ENCODE data around the gene IFRD2. TPM values are rescaled to one million over a fixed set of nuclear protein-coding genes. Genes with fewer than 3 reads are reported as not detected.

Gene IFRD2
- total and polyA plus RNA-seq, 2 of the 13 experiments (the other 11 are each of a cell fraction or from before 2014, with no cell fraction given), result 32.8 to 96.1 TPM

DNA sequence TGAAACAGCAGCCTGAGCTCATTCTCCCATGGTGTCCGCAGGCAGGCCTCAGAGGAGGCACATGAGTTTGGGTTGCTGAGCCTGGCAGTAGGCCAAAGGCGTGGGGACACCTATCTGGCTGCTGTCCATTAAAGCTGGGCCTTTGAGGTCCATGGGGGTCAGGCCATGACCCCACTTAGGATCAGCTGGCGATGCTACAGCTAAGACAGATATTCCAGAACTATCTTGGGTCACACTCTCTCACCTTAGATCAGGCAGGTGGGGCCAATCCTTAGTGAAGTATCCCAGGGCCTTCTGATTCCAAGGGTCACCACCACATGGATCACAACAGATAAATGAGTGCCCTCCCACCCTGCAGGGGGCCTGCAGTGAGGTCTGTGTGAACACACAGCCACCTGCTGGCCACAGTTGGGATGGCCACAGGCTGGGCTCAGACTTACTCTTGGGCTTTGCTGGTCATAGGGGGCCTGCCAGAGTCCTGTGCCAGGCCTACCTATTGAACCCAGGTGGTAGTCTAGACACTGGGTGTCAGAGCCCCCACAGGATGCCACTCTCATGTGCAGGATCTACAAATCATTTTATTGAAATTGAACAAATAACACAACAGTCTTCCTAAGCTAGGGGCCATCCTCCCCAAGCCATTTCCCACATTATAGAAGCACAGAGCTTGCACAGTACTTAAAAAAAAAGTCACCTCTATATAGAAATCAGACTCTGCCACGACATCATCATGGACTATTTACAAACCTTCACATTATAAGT is 32.3 kb upstream of the IFRD2 start (continued):
- TF ChIP-seq RAD51 (IDR thresholded peaks at IDR 0.05; ENCODE audit: borderline replicate concordance) (no peak), ZNF841 (CRISPR knock-in tag; IDR thresholded peaks at IDR 0.05; ENCODE audit: borderline replicate concordance) (no peak), MAZ (IDR thresholded peaks at IDR 0.05; ENCODE audit: borderline replicate concordance, low read depth, low read length) (peak; percentile 65; the same call in 1 of the 2 replicates), MAZ (CRISPR knock-in tag; IDR thresholded peaks at IDR 0.05; ENCODE audit: low read depth) (peak; percentile 70; the same call in 1 of the 2 replicates), MAF1 (CRISPR knock-in tag; IDR thresholded peaks at IDR 0.05; ENCODE audit: borderline replicate concordance) (no peak), ZNF34 (CRISPR knock-in tag; IDR thresholded peaks at IDR 0.05; ENCODE audit: borderline replicate concordance) (0 out of 2 replicates have a peak, but pooled peaks have one; percentile 50), TBX3 (IDR thresholded peaks at IDR 0.05; ENCODE audit: borderline replicate concordance) (no peak), MED8 (CRISPR knock-in tag; IDR thresholded peaks at IDR 0.05; ENCODE audit: insufficient replicate concordance) (no peak), FOXK2 (IDR thresholded peaks at IDR 0.05) (no peak), MIER3 (CRISPR knock-in tag; IDR thresholded peaks at IDR 0.05; ENCODE audit: borderline replicate concordance) (peak; percentile 21; the same call in 1 of the 2 replicates), TRIM24 (CRISPR knock-in tag; IDR thresholded peaks at IDR 0.05) (no peak), NAIF1 (CRISPR knock-in tag; IDR thresholded peaks at IDR 0.05; ENCODE audit: borderline replicate concordance) (no peak), YEATS2 (CRISPR knock-in tag; IDR thresholded peaks at IDR 0.05; ENCODE audit: borderline replicate concordance) (0 out of 2 replicates have a peak, but pooled peaks have one; percentile 19), SIN3B (IDR thresholded peaks at IDR 0.05; ENCODE audit: low read length) (no peak), ZNF432 (CRISPR knock-in tag; IDR thresholded peaks at IDR 0.05; ENCODE audit: borderline replicate concordance) (no peak), ZNF782 (CRISPR knock-in tag; IDR thresholded peaks at IDR 0.05; ENCODE audit: borderline replicate concordance) (peak; percentile 62; the same call in 1 of the 2 replicates), ZFY (CRISPR knock-in tag; IDR thresholded peaks at IDR 0.05) (peak; percentile 28; the same call in 1 of the 2 replicates)
- TF ChIP-seq, protein P1, sequence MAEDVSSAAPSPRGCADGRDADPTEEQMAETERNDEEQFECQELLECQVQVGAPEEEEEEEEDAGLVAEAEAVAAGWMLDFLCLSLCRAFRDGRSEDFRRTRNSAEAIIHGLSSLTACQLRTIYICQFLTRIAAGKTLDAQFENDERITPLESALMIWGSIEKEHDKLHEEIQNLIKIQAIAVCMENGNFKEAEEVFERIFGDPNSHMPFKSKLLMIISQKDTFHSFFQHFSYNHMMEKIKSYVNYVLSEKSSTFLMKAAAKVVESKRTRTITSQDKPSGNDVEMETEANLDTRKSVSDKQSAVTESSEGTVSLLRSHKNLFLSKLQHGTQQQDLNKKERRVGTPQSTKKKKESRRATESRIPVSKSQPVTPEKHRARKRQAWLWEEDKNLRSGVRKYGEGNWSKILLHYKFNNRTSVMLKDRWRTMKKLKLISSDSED (CRISPR knock-in tag; IDR thresholded peaks at IDR 0.05), result no peak
- TF ChIP-seq, protein P2, sequence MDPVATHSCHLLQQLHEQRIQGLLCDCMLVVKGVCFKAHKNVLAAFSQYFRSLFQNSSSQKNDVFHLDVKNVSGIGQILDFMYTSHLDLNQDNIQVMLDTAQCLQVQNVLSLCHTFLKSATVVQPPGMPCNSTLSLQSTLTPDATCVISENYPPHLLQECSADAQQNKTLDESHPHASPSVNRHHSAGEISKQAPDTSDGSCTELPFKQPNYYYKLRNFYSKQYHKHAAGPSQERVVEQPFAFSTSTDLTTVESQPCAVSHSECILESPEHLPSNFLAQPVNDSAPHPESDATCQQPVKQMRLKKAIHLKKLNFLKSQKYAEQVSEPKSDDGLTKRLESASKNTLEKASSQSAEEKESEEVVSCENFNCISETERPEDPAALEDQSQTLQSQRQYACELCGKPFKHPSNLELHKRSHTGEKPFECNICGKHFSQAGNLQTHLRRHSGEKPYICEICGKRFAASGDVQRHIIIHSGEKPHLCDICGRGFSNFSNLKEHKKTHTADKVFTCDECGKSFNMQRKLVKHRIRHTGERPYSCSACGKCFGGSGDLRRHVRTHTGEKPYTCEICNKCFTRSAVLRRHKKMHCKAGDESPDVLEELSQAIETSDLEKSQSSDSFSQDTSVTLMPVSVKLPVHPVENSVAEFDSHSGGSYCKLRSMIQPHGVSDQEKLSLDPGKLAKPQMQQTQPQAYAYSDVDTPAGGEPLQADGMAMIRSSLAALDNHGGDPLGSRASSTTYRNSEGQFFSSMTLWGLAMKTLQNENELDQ (CRISPR knock-in tag; IDR thresholded peaks at IDR 0.05; ENCODE audit: borderline replicate concordance), result no peak
- TF ChIP-seq, protein P3, sequence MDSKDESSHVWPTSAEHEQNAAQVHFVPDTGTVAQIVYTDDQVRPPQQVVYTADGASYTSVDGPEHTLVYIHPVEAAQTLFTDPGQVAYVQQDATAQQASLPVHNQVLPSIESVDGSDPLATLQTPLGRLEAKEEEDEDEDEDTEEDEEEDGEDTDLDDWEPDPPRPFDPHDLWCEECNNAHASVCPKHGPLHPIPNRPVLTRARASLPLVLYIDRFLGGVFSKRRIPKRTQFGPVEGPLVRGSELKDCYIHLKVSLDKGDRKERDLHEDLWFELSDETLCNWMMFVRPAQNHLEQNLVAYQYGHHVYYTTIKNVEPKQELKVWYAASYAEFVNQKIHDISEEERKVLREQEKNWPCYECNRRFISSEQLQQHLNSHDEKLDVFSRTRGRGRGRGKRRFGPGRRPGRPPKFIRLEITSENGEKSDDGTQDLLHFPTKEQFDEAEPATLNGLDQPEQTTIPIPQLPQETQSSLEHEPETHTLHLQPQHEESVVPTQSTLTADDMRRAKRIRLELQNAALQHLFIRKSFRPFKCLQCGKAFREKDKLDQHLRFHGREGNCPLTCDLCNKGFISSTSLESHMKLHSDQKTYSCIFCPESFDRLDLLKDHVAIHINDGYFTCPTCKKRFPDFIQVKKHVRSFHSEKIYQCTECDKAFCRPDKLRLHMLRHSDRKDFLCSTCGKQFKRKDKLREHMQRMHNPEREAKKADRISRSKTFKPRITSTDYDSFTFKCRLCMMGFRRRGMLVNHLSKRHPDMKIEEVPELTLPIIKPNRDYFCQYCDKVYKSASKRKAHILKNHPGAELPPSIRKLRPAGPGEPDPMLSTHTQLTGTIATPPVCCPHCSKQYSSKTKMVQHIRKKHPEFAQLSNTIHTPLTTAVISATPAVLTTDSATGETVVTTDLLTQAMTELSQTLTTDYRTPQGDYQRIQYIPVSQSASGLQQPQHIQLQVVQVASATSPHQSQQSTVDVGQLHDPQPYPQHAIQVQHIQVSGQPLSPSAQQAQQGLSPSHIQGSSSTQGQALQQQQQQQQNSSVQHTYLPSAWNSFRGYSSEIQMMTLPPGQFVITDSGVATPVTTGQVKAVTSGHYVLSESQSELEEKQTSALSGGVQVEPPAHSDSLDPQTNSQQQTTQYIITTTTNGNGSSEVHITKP (CRISPR knock-in tag; IDR thresholded peaks at IDR 0.05; ENCODE audit: low read depth), result 0 out of 2 replicates have a peak, but pooled peaks have one; percentile 76
- TF ChIP-seq, protein P4, sequence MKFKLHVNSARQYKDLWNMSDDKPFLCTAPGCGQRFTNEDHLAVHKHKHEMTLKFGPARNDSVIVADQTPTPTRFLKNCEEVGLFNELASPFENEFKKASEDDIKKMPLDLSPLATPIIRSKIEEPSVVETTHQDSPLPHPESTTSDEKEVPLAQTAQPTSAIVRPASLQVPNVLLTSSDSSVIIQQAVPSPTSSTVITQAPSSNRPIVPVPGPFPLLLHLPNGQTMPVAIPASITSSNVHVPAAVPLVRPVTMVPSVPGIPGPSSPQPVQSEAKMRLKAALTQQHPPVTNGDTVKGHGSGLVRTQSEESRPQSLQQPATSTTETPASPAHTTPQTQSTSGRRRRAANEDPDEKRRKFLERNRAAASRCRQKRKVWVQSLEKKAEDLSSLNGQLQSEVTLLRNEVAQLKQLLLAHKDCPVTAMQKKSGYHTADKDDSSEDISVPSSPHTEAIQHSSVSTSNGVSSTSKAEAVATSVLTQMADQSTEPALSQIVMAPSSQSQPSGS (CRISPR knock-in tag; IDR thresholded peaks at IDR 0.05), result 0 out of 2 replicates have a peak, but pooled peaks have one; percentile 70

Data from HepG2 (cell line).